Superior temporal gyrus (tissue), 1 donor: ENCODE measurements around the gene CD70.
"Not testable (repeated sequence)": the region's sequence is repeated elsewhere in the genome, so short reads cannot be mapped to it uniquely, and the experiment has no call there.

ENCODE experiments used
- DNase-seq: peaks from one replicate; pipeline ENCODE4 v3.0.0-alpha.2; 2016; ENCODE audit errors: extremely low spot score

The CD70 gene

DNA sequence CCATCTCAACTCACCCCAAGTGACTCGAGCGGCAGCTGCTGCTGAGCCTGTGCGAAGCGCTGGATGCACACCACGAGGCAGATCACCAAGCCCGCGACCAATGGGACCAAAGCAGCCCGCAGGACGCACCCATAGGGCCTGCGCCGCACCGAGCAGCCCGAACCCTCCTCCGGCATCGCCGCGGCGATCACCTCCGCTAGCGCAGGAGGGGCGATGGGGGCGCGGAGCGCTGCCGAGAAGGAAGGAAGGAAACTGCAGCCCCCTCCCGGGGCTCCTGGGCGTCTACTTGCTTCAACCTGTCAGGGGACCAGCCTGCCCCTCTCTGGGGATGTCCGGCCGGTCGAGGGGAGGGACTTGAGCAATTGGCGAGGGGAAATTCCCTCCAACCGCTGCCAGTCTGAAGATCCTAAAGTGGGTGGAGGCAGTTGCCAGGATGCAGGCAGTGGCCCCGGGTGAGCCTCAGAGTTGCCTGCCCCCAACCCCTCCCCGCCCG, at the start of gene CD70:
CD70 (minus strand) TSS at position 324 of the 493 bp plus-strand sequence; CDS start at position 176, 148 bp downstream.
- no peak for DNase-seq

GRCh38 chr19:6640333-6640732, 49.4 kb upstream of the CD70 start:
- not testable (repeated sequence) for DNase-seq

DNA sequence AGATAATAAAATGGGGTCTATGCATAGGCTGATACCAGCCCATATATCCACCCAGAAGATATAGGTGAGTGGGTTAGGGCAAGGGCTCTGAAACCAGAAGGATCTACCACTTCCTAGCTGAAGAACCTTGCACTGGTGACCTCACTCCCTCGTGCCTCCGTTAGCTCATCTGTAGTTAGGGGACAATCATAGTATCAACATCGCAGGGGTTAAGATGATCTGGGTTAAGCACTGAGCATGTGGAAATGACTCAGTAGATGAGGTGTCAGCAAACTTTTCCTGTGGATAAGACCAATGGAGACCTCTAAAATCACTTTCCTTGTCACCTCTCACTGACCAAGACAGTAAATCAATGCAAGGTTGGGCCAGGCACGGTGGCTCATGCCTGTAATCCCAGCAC, 48.5 kb upstream of the CD70 start:
- DNase-seq: no peak

DNA sequence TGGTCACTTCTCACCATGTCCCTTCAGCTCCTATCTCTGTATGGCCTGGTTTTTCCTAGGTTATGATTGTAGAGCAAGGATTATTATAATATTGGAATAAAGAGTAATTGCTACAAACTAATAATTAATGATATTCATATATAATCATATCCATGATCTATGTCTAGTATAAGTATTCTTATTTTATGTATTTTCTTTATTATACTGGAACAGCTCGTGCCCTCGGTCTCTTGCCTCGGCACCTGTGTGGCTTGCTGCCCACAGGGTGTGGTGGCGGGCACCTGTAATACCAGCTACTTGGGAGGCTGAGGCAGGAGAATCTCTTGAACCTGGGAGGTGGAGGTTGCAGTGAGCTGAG, 42.5 kb upstream of the CD70 start:
- DNase-seq: not testable (repeated sequence)

GRCh38 chr19:6632747-6633455, 42.0 kb upstream of the CD70 start:
- peak; percentile 86 for DNase-seq

DNA sequence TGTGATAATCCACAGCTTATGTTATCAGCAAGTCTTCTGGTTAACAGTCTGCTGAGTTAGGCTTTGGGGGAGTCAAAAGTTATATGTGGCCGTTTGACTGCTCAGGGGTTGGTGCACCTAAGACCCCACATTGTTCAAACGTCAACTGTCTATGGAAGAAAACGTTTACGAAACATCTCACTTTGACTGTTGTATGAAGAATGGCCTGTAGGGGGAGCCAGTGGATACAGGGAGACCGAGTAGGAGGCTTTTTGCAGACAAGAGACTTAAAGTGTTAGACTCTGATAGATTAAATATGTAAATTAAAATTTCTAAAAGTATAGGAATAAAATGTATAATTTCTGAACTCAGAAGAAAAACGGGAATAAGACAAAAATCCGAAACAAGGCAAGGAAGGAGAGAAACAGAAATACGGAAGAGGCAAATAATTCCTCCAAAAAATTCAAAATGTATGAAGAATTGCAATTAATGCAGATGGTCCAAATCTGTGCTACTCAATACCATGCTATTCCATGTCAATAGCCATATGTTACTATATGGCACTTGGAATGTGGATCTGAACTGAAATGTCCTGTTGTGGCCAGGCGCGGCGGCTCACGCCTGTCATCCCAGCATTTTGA, 41.2 kb upstream of the CD70 start:
- peak; percentile 94 for DNase-seq

DNA sequence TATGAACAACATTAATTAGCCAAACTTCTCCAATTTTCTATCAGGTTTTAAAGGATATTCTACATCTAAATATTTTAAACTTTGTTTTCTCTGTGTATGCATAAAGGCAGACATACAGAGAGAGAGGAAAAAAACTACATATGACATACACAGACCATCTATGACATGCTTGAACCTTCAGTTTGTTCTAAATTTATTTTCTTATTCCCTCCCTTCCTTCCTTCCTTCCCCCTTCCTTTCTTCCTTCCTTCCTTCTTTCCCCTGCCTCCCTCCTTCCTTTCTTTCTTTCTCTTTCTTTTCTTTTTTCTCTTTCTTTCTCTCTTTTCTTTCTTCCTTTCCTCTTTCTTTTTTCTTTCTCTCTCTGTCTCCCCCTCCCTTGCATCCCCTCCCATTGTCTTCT, 35.8 kb upstream of the CD70 start:
- no peak for DNase-seq

DNA sequence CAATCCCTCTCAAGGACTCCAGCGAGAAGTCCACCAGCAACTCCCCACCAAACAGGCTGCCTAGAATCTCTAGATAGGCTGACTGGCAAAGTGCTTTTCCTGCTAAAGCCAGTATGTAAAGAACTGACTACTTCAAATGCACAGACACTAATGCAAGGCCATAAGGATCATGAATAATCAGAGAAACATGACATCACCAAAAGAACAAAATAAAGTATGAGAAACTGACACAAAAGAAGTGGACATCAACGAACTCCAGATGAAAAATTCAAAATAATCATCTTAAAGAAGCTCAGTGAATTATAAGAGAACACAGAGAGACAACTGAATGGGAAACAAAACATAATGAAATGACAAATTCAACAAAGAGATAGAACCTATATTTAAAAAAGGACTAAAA, 26.4 kb upstream of the CD70 start:
- no peak for DNase-seq

DNA sequence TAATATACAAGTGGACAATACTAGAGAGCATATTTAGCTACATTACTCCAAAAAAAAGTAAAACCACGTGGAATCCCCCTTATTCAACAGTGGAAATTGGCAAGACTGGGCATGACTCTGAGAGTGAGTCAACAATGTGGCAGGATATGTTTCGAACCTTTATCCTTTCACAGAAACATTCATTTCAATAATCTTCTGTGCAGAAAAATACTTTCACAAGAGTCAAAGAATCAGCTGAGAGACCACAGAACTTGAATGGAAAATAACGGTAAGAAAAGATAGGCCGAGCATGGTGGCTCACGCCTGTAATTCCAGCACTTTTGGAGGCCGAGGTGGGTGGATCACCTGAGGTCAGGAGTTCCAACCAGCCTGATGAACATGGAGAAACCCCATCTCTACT, 25.1 kb upstream of the CD70 start:
- no peak for DNase-seq

- DNase-seq: no peak
These were observed 22.8 kb upstream of the CD70 start for GRCh38 chr19:6613711-6614110.

GRCh38 chr19:6610934-6611852, 20.2 kb upstream of the CD70 start:
- no peak for DNase-seq

GRCh38 chr19:6608940-6609339, 18.0 kb upstream of the CD70 start:
- DNase-seq: no peak

GRCh38 chr19:6608146-6608545, 17.2 kb upstream of the CD70 start:
- DNase-seq: not testable (repeated sequence)

GRCh38 chr19:6606276-6607070, 15.5 kb upstream of the CD70 start:
- not testable (repeated sequence) for DNase-seq

DNA sequence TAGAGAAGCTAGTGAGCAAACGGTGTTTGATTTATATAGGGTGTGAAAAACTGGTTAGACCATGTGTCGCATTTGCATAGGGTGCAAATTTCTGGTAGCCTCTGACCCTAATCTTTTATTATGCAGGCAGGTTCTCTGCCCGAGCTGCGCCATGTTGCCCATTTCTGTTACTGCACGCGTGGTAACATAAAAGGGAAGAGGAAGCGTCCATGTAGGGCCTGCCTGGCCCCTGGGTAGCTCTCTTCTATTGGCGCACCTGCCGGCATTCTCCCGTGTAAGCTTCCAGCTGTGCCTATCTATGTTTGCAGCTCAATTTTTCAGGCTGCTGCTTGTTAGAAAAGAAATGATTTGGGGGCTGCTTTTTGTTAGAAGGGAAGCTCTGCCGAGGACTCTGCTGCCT, 14.0 kb upstream of the CD70 start:
- no peak for DNase-seq

- no peak for DNase-seq
These were observed 11.8 kb upstream of the CD70 start for GRCh38 chr19:6602729-6603114.

GRCh38 chr19:6601537-6602052, 10.6 kb upstream of the CD70 start:
- not testable (repeated sequence) for DNase-seq

DNA sequence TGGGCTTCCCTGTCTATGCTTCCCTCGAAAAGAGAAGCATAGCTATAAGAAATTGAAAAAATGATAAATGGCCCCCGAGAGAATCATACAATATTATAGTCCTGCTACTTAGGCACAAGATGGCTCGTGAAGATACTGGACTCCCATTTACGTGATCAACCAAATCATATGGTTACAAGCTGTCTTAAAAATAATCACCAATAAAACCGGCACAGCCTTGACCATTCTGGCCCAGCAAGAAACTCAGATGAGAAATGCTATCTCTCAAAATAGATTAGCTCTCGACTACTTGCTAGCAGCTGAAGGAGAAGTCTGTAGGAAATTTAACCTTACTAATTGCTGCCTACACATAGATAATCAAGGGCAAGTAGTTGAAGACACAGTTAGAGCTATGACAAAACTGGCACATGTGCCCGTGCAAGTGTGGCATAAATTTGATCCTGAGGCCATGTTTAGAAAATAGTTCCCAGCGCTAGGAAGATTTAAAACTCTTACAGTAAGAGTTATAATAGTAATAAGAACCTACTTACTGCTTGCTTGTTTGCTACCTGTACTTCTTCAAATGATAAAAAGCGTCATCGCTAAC, 10.1 kb upstream of the CD70 start:
- not testable (repeated sequence) for DNase-seq

- no peak for DNase-seq
These were observed 9.0 kb upstream of the CD70 start for GRCh38 chr19:6599866-6600454.

DNA sequence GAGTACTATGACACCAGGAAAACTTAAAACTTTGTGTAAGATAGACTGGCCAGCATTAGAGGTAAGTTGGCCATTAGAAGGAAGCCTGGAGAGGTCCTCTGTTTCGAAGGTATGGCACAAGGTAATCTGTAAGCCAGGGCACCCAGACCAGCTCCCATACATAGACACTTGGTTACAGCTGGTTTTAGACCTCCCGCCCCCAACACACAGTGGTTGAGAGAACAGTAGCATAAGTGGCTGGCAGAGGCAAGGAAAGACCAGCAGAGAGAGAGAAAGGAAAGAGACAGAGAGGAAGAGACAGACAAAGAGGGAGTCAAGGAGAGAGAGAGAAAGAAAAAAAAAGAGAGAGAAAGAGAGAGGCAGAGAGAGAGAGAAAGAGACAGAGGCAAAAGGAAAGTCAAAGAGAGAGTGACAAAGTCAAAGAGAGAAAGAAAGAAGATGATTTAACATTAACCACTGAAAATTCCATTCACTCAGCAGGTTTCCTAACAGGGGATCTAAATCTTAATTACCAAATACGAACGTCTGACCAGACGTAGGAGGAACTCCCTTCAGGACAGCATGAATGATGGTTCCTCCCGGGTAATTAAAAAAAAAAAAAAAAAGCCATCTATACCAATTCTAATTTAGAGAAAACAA, 7.4 kb upstream of the CD70 start:
- not testable (repeated sequence) for DNase-seq
